ENCODE measurements around the gene ADCY4. TPM values are rescaled to one million over a fixed set of nuclear protein-coding genes. Genes with fewer than 3 reads are reported as not detected.

ADCY4 gene
- total and polyA plus RNA-seq, 9 donors, result 7.8 to 33.3 (median 11.9) TPM

DNA sequence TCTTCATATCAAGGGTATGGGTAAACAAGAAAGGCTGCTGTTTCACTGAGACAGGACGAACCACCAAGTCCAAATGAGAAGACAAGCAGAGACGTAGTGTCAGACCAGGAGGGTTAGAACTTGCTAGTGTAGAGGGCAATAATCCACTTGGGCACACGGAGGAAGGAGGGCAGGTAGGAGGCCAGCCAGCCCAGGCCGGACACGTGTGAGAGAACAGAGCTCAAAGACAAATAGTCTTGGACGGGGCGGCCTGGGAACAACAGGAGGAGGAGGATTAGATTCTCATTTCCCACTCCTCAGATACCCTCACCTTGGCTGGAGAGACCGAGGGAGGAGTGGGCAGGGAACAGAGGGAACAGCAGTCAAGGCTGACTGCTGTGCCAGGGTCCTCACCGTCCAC lies 44.1 kb downstream of the ADCY4 start:
- DNase-seq, result no peak
- H3K9me3 ChIP-seq, result no peaks in the 10 kb centered on the region
- no peaks in the 10 kb centered on the region for H3K27me3 ChIP-seq
- no peak overlapping the region for H3K4me3 ChIP-seq
- no peaks in the 10 kb centered on the region for H3K36me3 ChIP-seq
- H3K27ac ChIP-seq, result no peak overlapping the region
- intact Hi-C loops (cut with DNase I), result no loop called here
- TF ChIP-seq POLR2A (IDR thresholded peaks at IDR 0.05) (no peak), EP300 (IDR thresholded peaks at IDR 0.05) (no peak)
- TF ChIP-seq, protein P1, sequence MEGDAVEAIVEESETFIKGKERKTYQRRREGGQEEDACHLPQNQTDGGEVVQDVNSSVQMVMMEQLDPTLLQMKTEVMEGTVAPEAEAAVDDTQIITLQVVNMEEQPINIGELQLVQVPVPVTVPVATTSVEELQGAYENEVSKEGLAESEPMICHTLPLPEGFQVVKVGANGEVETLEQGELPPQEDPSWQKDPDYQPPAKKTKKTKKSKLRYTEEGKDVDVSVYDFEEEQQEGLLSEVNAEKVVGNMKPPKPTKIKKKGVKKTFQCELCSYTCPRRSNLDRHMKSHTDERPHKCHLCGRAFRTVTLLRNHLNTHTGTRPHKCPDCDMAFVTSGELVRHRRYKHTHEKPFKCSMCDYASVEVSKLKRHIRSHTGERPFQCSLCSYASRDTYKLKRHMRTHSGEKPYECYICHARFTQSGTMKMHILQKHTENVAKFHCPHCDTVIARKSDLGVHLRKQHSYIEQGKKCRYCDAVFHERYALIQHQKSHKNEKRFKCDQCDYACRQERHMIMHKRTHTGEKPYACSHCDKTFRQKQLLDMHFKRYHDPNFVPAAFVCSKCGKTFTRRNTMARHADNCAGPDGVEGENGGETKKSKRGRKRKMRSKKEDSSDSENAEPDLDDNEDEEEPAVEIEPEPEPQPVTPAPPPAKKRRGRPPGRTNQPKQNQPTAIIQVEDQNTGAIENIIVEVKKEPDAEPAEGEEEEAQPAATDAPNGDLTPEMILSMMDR (IDR thresholded peaks at IDR 0.05), result no peak
- 70 to 77% (median 72%) methylated on average over 8 to 9 of the region's 9 CpGs for WGBS, 3 donors
- no peaks in the 10 kb centered on the region for H3K4me1 ChIP-seq (ENCODE audit: insufficient read depth)

DNA sequence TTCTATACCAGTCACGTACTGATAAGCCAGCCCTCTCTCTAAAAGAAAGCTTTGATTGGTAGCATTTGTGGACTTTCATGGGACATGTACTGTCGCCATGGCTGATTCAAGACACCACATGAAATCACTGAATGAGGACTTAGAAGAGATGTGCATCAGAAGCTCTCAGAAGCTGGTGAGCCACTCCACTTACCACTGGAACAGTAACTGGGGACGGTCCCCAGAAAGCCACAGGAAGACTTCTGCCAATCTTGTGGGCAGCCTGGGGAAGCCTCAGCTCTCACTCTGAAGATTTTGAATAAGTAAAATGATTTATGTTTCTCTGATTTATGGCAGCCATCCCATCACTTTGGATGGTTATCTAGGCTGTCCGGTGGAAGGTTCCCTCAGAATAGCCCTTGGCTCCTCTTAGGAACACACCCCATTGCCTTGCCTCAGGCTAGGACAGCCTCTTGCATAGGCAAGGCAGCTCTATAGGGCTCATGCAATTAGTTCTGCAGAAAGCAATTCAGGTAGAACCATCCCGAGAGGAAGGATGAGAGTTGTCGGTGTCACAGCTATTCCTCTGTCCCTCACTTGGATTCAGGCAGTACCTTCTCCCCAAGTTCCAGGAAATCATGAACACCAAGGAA lies 45.1 kb downstream of the ADCY4 start:
- H3K27ac ChIP-seq, result no peak overlapping the region
- H3K9me3 ChIP-seq, result no peaks in the 10 kb centered on the region
- TF ChIP-seq, protein P1 (IDR thresholded peaks at IDR 0.05), result no peak
- TF ChIP-seq POLR2A (IDR thresholded peaks at IDR 0.05) (no peak), EP300 (IDR thresholded peaks at IDR 0.05) (no peak)
- no peak overlapping the region for H3K4me3 ChIP-seq
- DNase-seq, result no peak
- intact Hi-C loops (cut with DNase I), result no loop called here
- no peaks in the 10 kb centered on the region for H3K36me3 ChIP-seq
- H3K4me1 ChIP-seq (ENCODE audit: insufficient read depth), result no peaks in the 10 kb centered on the region
- H3K27me3 ChIP-seq, result no peaks in the 10 kb centered on the region
- 80 to 84% (median 83%) methylated on average over 6 of the region's 6 CpGs for WGBS, 3 donors

DNA sequence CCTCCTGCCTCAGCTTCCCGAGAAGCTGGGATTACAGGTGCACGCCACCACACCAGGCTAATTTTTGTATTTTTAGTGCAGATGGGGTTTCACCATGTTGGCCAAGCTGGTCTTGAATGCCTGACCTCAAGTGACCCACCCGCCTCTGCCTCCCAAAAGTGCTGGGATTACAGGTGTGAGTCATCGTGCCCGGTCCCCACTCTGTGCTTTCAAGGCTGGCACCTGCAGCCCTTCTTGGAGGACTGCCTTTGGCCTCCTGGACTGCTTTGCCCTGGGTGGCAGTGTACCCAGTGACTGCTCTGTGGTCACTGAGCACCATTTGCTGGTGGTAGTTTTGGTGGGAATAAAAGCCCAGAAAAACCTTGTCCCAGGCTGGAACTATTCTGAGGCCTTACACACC lies 47.9 kb downstream of the ADCY4 start:
- TF ChIP-seq, protein P1 (IDR thresholded peaks at IDR 0.05), result no peak
- no peaks in the 10 kb centered on the region for H3K27me3 ChIP-seq
- intact Hi-C loops (cut with DNase I), result no loop called here
- H3K4me1 ChIP-seq (ENCODE audit: insufficient read depth), result no peaks in the 10 kb centered on the region
- no peaks in the 10 kb centered on the region for H3K9me3 ChIP-seq
- no peak overlapping the region for H3K27ac ChIP-seq
- no peak overlapping the region for H3K4me3 ChIP-seq
- no peaks in the 10 kb centered on the region for H3K36me3 ChIP-seq
- no peak for DNase-seq
- WGBS, 3 donors, result 93 to 96% (median 94%) methylated on average over 5 of the region's 5 CpGs

DNA sequence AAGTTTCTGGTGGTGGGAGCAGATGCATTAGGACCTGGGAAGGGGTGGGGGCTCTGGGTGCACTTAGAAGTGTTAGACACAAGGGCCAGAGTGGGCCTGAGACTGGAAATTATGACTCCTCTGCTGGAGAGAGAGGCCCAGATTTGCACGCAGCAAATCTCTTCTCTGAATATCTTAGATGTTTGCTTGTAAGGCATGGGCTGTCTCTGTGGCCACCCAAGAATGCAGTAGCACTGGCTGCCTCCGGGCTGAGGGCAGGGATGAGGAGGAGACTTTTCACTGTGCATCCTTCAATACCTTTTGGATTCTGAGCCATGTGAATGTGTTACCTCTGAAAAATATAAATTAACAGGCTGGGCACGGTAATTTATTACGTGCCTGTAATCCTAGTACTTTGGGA lies 49.5 kb downstream of the ADCY4 start:
- Histone ChIP-seq H3K9me3 (no peaks in the 10 kb centered on the region), H3K27ac (no peak overlapping the region), H3K36me3 (no peaks in the 10 kb centered on the region), H3K4me1 (ENCODE audit: insufficient read depth) (no peaks in the 10 kb centered on the region), H3K27me3 (no peaks in the 10 kb centered on the region), H3K4me3 (no peak overlapping the region)
- WGBS, 3 donors, result 64 to 70% (median 69%) methylated on average over 4 of the region's 4 CpGs
- intact Hi-C loops (cut with DNase I), result no loop called here
- TF ChIP-seq, protein P1 (IDR thresholded peaks at IDR 0.05), result no peak
- TF ChIP-seq POLR2A (IDR thresholded peaks at IDR 0.05) (no peak), EP300 (IDR thresholded peaks at IDR 0.05) (no peak)
- no peak for DNase-seq

Data from ovary (tissue), 9 donors.